ENCODE data around the gene TUB.

The TUB gene

DNA sequence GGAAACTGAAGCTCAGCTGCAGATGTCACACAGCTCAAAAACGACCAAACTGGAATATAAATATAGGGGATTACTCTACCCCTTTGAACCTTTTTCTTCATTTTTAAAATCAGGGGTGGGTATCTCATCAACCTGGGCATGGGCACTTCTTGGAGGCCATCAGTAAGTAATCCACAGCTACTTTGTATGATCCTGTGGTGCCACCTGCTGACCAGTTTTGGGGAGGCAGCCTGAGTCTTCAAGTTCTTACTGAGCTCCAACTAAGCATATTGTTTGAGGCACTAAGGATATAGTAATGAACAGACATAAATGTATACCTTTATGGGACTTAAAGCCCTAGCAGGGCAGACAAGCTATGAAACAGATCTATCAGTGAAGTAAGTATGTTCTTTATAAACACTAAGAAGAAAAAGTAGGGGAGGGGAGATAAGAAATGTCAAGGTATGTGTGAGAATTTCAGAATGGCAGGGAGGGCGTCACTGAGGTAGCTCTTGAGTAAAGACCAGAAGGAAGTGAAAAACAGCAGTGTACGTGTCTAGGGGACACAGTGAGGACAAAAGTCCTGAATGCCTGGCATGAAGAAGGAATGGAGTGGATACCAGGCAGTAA lies 18.4 kb downstream of the TUB start:
- TF ChIP-seq SIN3A (IDR thresholded peaks at IDR 0.05; ENCODE audit: borderline replicate concordance, insufficient read depth, low read length) (no peak), FOXP2 (optimal IDR thresholded peaks at IDR 0.05; ENCODE audit: borderline replicate concordance, extremely low read depth, extremely low read length, insufficient read depth) (no peak), POLR2AphosphoS5 (IDR thresholded peaks at IDR 0.05; ENCODE audit: low read depth, low read length) (no peak), TAF1 (IDR thresholded peaks at IDR 0.05; ENCODE audit: borderline replicate concordance, insufficient read depth, low read length) (no peak)
- TF ChIP-seq, protein P1, sequence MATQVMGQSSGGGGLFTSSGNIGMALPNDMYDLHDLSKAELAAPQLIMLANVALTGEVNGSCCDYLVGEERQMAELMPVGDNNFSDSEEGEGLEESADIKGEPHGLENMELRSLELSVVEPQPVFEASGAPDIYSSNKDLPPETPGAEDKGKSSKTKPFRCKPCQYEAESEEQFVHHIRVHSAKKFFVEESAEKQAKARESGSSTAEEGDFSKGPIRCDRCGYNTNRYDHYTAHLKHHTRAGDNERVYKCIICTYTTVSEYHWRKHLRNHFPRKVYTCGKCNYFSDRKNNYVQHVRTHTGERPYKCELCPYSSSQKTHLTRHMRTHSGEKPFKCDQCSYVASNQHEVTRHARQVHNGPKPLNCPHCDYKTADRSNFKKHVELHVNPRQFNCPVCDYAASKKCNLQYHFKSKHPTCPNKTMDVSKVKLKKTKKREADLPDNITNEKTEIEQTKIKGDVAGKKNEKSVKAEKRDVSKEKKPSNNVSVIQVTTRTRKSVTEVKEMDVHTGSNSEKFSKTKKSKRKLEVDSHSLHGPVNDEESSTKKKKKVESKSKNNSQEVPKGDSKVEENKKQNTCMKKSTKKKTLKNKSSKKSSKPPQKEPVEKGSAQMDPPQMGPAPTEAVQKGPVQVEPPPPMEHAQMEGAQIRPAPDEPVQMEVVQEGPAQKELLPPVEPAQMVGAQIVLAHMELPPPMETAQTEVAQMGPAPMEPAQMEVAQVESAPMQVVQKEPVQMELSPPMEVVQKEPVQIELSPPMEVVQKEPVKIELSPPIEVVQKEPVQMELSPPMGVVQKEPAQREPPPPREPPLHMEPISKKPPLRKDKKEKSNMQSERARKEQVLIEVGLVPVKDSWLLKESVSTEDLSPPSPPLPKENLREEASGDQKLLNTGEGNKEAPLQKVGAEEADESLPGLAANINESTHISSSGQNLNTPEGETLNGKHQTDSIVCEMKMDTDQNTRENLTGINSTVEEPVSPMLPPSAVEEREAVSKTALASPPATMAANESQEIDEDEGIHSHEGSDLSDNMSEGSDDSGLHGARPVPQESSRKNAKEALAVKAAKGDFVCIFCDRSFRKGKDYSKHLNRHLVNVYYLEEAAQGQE (IDR thresholded peaks at IDR 0.05; ENCODE audit: insufficient read depth in 1 of 2, low read depth in 2 of 2, low read length in 2 of 2), result no peak

DNA sequence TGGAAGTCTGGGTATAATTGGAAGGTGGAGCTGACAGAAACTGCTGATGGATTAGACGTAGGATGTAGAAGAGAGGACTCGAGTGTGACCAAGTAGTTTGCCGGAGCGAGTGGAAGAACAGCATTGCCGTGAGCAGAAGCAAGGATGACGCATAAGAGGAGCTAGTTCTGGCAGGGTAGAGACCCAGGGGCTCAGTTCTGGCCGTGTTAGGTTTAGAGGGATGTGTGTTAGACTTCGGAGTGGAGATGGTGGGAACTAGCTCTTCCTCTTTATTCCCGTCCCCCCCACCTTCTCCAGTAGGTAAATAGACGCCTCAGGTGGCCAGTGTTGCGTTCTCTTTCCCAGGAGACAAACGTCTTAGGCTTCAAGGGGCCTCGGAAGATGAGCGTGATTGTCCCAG lies 19.1 kb downstream of the TUB start:
- TF ChIP-seq TAF1 (IDR thresholded peaks at IDR 0.05; ENCODE audit: borderline replicate concordance, insufficient read depth, low read length) (no peak), SIN3A (IDR thresholded peaks at IDR 0.05; ENCODE audit: borderline replicate concordance, insufficient read depth, low read length) (no peak), FOXP2 (optimal IDR thresholded peaks at IDR 0.05; ENCODE audit: borderline replicate concordance, extremely low read depth, extremely low read length, insufficient read depth) (no peak), POLR2AphosphoS5 (IDR thresholded peaks at IDR 0.05; ENCODE audit: low read depth, low read length) (no peak)
- TF ChIP-seq, protein P1 (IDR thresholded peaks at IDR 0.05; ENCODE audit: insufficient read depth in 1 of 2, low read depth in 2 of 2, low read length in 2 of 2), result no peak

DNA sequence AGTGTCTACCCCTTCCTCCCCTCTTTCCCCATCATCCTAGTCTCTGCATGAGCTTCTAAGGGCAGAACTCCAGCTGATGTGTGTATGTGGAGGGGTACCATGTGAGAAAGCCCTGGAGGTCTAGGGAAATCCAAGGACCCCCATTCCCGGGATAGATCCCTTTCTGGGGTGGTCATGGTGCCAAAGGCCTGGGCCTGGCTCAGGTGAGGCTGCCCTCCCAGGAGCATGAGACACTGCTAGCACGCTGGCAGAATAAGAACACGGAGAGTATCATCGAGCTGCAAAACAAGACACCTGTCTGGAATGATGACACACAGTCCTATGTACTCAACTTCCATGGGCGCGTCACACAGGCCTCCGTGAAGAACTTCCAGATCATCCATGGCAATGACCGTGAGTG lies 19.6 kb downstream of the TUB start:
- TF ChIP-seq SIN3A (IDR thresholded peaks at IDR 0.05; ENCODE audit: borderline replicate concordance, insufficient read depth, low read length) (no peak), TAF1 (IDR thresholded peaks at IDR 0.05; ENCODE audit: borderline replicate concordance, insufficient read depth, low read length) (no peak), FOXP2 (optimal IDR thresholded peaks at IDR 0.05; ENCODE audit: borderline replicate concordance, extremely low read depth, extremely low read length, insufficient read depth) (no peak), POLR2AphosphoS5 (IDR thresholded peaks at IDR 0.05; ENCODE audit: low read depth, low read length) (no peak)
- TF ChIP-seq, protein P1 (IDR thresholded peaks at IDR 0.05; ENCODE audit: insufficient read depth in 1 of 2, low read depth in 2 of 2, low read length in 2 of 2), result no peak

DNA sequence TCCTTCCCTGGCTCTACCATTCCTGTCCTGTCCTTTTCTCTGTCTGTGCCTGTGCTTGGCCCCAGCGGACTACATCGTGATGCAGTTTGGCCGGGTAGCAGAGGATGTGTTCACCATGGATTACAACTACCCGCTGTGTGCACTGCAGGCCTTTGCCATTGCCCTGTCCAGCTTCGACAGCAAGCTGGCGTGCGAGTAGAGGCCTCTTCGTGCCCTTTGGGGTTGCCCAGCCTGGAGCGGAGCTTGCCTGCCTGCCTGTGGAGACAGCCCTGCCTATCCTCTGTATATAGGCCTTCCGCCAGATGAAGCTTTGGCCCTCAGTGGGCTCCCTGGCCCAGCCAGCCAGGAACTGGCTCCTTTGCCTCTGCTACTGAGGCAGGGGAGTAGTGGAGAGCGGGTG lies 20.4 kb downstream of the TUB start:
- TF ChIP-seq, protein P1 (IDR thresholded peaks at IDR 0.05; ENCODE audit: insufficient read depth in 1 of 2, low read depth in 2 of 2, low read length in 2 of 2), result no peak
- TF ChIP-seq FOXP2 (optimal IDR thresholded peaks at IDR 0.05; ENCODE audit: borderline replicate concordance, extremely low read depth, extremely low read length, insufficient read depth), result no peak
- no peak for TF ChIP-seq POLR2AphosphoS5 (IDR thresholded peaks at IDR 0.05; ENCODE audit: low read depth, low read length)
- no peak for TF ChIP-seq TAF1 (IDR thresholded peaks at IDR 0.05; ENCODE audit: borderline replicate concordance, insufficient read depth, low read length)

Data from PFSK-1 (cell line).